IPS DF 4.7 (cell line): ENCODE results near the gene LPAR2.
"Not testable (repeated sequence)": the region's sequence is repeated elsewhere in the genome, so short reads cannot be mapped to it uniquely, and the experiment has no call there.

ENCODE experiments used
- DNase-seq: peaks from one replicate; pipeline ENCODE4 v3.0.0-alpha.2; 2013; ENCODE audit warnings: low spot score; ENCODE audit errors: extremely low read depth

The LPAR2 gene

GRCh38 chr19:19598728-19599451 is 29.1 kb downstream of the LPAR2 start:
- DNase-seq, result not testable (repeated sequence)

GRCh38 chr19:19597809-19598306 is 30.2 kb downstream of the LPAR2 start:
- DNase-seq, result no peak

GRCh38 chr19:19595171-19595701 is 32.8 kb downstream of the LPAR2 start:
- DNase-seq, result no peak

GRCh38 chr19:19594381-19594780 is 33.6 kb downstream of the LPAR2 start:
- DNase-seq, result no peak

GRCh38 chr19:19592690-19593089 is 35.3 kb downstream of the LPAR2 start:
- DNase-seq, result no peak

GRCh38 chr19:19591133-19591825 is 36.7 kb downstream of the LPAR2 start:
- no peak for DNase-seq

GRCh38 chr19:19588546-19588945 is 39.5 kb downstream of the LPAR2 start:
- DNase-seq, result no peak

GRCh38 chr19:19587771-19588170 is 40.2 kb downstream of the LPAR2 start:
- DNase-seq, result no peak

GRCh38 chr19:19584356-19584755 is 43.7 kb downstream of the LPAR2 start:
- no peak for DNase-seq

GRCh38 chr19:19582471-19582870 is 45.5 kb downstream of the LPAR2 start:
- DNase-seq, result no peak

- DNase-seq, result no peak
Observed at GRCh38 chr19:19581391-19581790, 46.6 kb downstream of the LPAR2 start.

- DNase-seq, result no peak
Observed at GRCh38 chr19:19580418-19580817, 47.6 kb downstream of the LPAR2 start.

GRCh38 chr19:19579533-19580361 is 48.3 kb downstream of the LPAR2 start:
- DNase-seq, result no peak

GRCh38 chr19:19578252-19578651 is 49.8 kb downstream of the LPAR2 start:
- no peak for DNase-seq

- no peak for DNase-seq
Observed at GRCh38 chr19:19575411-19575810, 52.6 kb downstream of the LPAR2 start.
